GM21390 (cell line): ENCODE data around the gene MACROD2.
A peak's percentile ranks its signal among the peaks of the same experiment; 100 is the strongest.

ENCODE experiments used
- ATAC-seq: cut with Tn5 transposase; IDR thresholded peaks from one replicate; pipeline ENCODE4 v1.9.1; 2021; ENCODE audit not compliant: unreplicated experiment

Gene MACROD2

DNA sequence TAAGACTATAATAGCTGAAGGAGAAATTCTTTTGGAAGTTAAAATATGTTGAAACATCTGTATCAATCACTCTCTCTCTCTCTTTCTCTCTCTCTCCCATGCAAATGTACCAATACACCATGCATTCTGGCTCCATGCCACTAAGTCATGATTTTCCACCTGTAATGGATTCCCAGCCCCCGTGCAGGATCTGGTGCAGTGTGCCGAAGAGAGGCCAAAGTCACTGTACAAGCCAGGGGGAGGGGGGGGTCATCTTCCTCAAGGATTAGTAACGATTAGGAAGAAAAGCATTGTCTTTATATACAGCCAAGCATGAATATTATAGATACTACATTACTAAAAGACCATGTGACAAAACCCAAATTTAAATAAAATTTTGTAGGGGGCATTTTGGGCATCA lies 1852.8 kb downstream of the MACROD2 start:
- ATAC-seq: no peak

DNA sequence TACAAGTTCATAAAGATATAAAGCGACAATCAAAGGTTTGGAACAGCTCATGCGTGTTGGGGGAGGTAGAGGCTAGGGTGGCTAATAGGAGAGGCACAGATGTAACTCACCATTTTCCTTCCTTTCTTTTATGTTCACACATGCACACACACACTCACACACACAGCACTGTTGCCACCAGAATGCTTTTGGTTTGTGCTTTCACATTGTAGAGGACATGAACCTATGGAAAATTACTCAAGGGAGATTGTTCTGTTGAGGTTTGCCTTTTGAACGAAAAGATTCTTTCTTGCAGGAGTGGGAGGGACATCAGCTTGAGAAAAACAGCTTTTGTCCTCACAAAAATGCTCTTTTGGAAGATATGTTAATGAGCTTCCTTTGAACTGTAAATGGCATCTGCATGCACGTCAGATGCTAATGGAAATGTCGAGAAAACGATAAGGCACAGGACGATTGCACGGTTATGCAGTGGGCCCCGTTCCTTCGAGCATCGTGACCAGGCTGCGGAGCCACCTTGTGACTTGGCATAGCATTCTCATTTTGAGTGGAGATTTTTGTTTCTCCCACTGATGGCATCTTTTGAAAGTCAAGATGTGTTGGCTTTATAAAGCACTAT lies 1853.8 kb downstream of the MACROD2 start:
- no peak for ATAC-seq

DNA sequence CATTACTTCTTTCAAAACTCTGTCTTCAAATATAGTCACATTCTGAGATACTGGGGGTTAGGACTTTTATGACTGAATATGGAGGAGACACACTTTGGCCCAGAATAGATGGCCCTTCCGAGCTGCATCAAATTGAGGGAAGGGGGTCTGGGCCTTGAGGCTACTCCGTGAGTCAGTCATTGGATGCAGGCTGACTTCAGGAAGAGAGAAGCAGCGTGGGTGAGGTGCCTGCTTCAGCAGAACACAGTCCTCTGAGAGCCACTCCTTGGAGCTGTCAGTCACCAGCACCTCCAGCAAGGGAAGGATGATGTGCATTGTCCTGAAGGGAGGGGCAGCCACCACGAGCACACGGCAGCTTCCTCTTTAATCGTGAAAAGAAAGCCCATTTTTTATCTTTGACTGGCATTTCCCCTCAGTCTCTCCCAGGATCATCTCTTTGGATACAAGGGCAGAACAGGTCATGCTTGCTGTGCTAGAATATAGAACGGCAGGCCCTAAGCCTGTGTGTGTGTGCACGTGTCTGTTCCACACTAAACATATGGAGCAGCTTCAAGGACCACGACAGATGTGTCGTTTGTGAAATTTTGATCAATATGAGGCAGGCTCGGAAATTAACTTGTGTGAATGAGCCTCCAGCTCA lies 1856.4 kb downstream of the MACROD2 start:
- no peak for ATAC-seq

DNA sequence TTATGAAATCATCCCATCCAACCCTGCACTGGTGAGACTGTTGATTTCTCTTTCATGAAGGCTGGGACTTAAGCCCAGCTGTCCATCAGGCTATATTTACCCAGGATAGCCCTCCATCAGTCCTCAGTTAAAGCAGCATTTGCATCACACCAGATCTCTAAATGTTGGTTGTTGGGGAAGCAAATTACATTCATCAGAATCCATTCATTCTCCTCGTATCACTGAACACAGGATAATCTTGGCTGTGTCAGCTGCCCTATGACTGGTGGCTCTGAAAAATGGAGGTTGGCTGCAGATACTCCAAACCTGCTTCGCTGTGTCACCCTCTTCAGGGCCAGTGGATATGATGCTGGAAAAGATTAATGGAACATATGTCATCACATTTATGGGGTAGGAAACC lies 1859.6 kb downstream of the MACROD2 start:
- ATAC-seq: no peak

DNA sequence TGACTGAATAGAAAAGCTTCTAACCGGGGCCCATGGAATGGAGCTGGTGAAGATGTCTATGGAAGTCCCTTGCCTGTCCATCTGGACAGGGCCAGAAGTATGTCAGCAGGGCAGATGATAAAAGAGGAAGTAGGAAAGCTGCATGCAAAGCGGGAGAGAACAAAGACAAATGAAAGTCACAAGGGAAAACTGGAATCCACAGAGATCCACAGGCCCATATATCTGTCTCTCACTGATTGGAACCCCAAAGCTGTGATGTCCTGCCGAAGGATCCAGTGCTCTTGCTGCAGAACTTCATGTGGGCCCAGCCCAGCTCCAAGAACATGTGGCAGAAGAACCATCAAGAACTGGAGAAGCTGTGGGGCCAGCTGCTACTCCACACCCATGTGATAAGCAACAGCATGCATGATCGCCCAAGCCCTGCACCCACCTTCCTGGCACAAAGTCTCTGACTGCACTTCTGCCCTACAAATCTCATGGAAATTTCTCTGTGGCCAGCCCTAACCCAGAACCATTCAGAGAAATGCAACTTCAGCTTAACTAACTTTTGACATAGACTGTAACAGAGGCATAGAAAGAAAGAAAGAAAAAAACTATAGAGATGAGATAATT lies 1862.0 kb downstream of the MACROD2 start:
- peak; percentile 73 for ATAC-seq

DNA sequence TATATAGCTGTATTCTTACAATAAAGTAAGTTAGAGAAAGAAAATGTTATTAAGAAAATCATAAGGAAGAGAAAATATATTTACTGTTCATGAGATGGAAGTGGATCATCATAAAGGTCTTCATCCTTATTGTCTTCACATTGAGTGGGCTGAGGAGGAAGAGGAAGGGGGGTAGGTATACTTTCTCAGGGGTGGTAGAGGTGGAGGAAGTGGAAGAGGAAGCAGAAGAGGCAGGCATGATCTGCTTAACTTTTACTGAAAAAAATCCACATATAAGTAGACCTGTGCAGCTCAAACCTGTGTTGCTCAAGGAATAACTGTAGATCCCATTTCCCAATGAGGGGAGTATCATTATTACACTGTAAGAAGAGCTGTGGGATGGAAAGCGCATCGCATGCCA lies 1863.7 kb downstream of the MACROD2 start:
- no peak for ATAC-seq

DNA sequence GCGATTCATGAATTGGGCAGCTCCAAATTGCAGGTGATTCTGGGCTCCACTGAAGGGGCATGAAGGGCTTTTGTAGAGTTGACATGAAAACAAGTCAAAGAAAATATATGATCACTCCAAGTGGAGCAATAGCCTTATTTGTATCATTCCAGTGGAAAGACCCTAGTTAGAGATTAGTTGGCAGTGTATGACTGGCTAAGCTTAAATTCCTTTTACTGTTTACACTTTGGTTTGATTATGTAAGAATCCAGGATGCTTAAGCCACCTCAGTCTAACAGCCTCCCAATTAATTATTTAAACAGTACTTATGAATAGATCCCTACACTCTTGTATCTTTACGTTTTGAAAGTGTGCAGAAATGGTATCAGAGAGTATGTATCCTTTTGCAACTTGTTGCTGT lies 1865.5 kb downstream of the MACROD2 start:
- no peak for ATAC-seq

DNA sequence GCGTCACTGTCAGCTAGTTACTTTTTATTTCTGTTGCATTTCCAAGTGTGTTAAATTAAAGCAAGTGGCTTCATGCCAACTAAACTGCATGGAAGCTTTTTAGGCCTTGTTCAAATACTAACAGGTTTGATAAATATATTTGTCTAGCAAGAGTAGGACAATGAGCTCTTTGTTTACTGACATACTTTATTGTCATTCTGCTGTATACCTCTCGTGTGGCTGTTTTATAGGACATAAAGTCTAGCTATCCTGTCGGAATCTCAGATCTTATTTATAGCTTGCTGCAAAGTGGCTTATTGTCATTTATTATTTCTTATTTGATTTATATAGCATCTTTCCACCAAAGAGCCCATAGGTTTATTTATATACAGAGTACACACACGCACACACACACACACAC lies 1866.9 kb downstream of the MACROD2 start:
- no peak for ATAC-seq

DNA sequence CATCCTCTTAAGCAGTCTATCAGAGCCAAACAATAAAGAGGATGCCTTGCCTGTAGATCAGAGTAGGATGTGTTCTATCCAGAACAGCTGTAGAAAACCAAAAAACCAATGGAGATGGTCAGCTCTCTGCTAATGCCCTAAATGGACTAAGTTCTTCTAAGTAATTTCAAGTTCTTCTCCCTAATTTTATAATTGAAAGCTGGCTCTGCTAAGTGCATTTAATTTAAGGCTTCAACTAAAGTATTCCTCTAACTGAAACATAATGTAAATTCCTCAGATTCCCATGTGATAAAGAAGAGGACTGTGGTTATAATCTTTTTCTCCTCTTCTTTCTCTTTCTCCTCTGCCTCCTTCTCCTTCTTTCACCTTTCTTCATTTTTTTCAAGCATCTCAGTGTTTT lies 1868.4 kb downstream of the MACROD2 start:
- no peak for ATAC-seq

DNA sequence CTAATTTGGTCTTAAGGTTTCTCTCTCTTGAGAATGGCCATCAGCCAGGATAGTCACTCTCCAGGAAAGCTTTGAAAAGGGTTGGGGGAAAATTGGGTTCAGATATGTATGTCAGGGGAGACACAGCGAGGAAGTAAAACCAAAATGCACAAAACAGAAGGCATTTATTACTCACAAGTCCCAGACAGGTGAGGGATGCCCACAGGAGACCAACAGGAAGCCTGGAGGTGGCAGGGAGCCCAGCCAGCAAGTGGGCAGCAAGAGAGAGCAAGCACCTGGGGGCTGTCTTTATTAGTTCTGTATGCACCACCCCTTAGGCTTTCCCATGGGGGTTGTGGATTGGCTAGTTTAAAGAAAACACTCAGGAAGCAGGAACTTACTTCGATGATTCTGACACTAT lies 1870.2 kb downstream of the MACROD2 start:
- ATAC-seq: no peak

DNA sequence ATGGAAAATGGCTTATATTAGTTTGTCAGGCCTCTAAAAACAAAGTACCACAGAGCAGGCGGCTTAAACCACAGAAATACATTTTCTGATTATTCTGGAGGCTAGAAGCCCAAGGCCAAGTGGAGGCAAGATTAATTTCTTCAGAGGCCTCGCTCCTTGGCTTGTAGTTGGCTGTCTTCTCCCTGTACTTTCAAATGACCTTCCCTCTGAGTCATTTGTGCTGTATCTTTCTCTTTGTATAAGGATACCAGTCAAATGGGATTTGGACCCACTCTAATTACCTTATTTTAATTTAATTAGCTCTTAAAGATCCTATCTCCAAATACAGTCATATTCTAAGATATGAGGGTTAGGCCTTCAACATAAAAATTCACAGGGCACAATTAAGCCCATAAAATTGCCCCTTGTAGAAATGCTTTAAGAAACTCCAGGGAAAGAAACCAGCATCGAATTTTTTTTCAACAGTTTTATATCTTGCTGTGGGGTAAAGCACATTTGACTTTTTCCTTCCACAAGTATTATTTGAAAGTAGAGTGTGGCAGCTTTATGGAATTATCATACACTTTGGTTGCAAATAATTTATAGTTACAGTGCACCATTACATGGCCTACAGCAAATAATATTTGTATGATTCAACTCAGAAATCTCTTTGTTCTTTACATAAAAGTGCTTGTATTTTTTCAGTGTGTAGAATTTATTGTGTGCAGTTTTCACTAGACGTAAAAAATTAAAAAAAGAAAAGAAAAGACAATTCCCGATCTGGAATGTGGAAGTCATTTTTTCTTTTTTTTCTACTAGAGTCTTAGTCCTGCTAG lies 1871.8 kb downstream of the MACROD2 start:
- ATAC-seq: no peak

DNA sequence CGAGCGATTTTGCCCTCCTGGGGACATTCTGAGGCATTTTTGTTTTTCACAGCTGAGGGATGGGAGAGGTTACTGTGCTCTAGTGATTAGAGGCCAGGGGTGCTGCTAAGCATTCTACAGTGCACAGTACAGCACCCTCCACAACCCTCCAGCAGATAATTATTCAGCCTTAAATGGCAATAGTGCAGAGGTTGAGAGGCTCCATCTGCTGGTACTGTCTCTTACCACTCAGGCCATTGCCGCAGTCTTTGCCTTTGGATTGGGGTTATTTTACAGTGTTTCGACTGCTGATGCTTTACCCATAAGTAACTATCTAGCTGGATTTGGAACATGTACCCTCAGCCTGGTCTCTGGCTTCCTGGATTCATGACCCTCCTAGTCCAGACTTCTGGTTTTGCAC lies 1872.6 kb downstream of the MACROD2 start:
- ATAC-seq: no peak

DNA sequence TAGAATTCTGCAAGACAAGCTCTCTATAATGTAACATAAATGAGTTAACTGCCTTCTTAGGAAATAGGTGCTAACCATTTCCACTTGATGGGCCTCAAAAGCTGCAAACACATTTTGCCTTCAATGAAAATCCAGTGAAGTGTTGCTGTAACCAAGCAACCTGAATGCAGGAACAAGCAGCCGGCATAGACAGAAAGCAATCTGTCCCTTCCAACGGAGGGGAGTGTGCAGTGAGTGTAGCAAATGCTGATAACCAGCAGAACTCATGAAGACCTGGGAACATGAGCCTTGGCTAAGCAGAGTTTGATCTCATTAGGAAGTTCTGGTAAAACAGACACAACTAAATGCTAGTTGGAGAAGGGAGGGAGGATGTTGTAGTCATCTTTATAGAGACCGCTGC lies 1880.1 kb downstream of the MACROD2 start:
- ATAC-seq: no peak

DNA sequence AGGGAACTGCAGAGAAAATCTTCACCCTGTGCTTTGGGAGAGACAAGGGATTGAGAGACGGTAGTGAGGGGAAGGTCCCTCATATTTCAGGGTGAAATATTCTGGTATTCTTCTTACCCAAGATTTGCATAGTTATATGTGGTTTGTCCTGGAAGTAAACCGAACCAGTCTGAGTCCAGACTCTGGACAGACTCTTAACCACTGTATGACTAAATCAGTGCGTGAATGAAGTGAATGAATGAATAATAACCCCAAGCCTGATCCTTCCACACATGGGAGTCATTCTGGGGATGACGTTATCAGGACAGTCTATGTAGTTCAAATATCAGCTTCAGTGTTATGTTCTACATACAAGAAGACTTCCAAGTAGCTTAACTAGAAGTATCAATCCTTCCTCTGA lies 1887.2 kb downstream of the MACROD2 start:
- ATAC-seq: no peak

DNA sequence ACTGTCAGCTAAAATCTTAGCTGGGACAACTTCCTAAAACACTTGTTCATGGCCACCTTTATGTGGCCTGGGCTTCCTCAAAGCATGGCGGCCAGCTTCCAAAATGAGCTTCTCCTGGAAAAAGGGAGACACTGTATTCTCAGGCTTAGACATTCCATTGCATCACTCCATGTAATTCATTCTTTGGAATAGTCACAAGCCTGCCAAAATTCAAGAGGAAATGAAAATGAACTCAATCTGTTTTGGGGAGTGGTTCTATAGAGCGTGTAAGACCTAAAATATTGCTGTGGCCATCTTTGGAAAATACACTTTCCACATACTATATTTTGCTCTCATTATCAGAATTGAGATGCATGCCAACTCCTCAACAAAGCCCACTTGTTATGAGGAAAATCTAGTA lies 1890.9 kb downstream of the MACROD2 start:
- ATAC-seq: no peak

DNA sequence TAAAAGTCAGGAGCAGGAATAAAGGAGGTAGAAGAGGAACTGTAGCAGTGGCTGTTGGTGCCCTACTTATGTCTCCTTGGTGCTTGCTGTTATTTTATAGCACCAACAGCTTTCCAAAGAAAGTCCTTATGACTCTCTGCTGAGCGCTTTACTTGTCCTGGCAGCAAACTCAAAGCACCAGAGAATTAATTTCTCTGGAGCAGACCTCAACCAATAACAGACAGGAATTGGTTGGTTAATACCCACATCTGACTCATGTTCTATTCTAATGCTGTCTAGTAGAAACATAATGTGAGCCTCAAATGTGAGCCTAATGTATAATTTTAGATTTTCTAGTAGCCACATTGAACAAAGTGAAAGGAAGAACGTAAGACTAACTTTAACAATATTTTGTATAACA lies 1892.1 kb downstream of the MACROD2 start:
- no peak for ATAC-seq

DNA sequence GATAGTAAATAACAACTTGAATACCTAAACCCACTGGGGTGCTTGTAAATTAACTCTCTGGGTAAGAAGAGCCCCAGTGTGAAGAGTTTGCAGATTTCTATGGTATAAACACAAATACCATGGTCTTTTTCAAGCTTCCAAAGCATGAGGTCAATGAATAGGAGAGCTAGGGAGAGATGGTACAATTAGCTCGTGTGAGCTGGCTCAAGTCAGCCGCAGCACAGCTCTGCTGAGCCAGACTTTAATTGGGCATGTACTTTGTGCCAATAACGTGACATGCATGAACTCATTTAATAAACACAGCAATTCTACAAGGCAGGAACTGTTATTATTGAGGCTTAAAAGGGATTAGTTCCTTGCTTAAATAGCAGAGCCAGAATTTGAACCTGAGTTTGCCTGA lies 1893.7 kb downstream of the MACROD2 start:
- no peak for ATAC-seq

DNA sequence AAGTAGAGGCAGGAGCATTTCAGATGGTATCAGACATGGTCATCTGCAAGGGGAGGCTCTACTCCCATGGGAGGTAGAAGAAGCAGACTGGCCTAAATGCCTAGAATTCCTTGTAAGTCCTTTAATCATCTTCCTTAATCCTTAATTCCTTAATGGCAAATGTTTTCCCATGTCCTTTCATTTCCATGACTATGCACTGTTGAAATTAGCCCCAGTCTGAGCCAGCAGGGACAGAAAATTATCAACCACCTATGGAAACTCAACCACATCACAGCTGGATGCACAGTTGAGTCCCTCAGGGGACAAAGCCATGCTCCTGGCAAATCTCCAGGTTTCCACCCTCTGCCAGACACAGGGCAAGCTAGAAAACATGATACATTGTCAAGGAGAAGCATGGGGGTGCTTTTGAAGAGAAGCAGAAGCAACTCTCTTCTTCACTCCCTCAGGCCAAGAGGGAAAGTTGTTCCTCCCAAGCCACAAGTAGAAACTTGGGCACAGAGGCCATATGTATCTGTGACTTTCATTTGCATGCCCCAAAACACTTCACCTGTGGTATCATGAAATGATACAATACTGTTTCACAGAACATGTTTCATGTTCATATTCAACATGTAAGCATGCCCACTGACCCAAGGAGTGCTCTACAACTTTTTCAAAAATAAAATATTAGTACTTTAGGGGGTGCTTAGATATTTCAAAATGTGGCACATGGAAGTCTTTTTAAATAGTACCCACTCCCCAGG lies 1894.4 kb downstream of the MACROD2 start:
- ATAC-seq: no peak

DNA sequence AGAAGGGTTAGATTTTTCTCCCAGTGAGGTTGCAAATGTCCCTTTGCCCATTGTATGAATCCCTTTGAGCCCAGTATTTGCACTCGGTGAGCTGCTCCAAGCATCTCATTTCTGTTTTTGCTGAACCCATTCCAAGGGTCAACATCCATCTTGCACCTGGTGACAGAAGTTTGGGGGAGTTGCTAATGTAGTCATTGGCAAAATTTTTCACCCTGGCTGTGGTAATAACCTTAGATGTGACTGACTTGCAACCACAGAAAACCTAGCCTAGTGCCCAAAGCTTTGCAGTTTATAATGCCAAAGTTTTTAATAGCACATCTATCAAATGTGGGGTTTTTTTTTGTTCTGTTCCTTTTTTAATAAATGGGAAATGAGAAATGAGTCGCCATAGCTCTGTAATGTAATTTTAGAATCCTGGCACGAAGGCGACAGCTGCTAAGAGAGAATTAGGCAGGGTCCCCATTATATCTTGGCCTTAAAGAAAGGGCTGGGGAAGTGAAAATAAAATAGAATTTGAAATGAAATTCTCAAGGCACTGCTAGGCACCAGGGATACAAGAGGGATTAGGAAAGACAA lies 1895.2 kb downstream of the MACROD2 start:
- ATAC-seq: no peak

DNA sequence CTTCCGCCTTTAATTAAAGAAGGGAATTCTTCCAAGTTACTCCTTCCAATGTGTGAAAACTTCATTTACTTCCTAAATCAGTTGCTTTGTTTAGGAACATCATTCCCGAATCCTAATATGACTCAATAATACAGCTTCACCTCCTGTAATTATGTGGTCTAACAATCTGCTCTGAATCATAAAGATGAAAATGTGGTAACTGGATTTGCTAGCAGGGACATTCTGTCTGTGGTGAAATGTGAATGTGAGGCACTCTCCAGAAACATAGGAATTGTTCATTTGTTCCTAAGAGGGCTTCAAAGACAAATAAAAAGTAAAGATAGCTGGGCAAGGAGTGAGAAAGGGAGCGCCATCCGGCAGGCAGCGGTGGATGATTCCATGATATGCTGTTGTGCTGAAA lies 1899.8 kb downstream of the MACROD2 start:
- no peak for ATAC-seq

DNA sequence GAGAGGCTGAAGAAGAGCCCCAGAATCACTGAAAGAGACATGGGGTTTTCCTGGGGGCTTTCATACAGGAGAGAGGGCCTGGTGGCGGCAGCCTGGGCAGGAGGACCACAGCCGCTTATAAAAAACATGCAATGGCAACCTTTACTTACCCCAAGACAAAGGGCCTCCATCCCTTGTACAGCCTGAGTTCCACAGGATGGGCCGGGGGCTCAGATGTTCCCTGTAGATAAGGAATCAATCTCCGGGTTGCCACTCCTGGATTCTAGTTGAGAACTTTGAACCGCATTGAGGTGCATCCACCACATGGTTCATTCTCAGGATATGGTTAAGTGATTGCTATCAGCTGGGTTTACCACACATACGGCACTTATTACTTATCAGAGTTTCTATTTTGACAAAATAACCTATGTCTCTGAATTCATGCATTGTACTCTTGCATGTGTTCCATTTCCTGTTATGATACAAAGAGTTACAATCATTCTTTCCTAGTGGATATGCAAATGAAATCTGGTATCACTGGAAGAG lies 1900.3 kb downstream of the MACROD2 start:
- ATAC-seq: peak; percentile 88
